ENCODE results near the gene TOPAZ1. TPM values are rescaled to one million over a fixed set of nuclear protein-coding genes. Genes with fewer than 3 reads are reported as not detected.

The TOPAZ1 gene
- polyA plus RNA-seq, 3 donors = not detected

GRCh38 chr3:44301746-44302145, 60.1 kb downstream of the TOPAZ1 start:
- Histone ChIP-seq H3K9ac (ENCODE audit: insufficient read depth, low read length, poor library complexity, severe bottlenecking) (no peak overlapping the region), H3K4me2 (replicated peaks; ENCODE audit: extremely low read depth, low read length, poor library complexity, severe bottlenecking) (no peak overlapping the region), H3K27ac (ENCODE audit: low read depth in 1 of 2, low read length in 2 of 2) (no peak overlapping the region), H2AFZ (ENCODE audit: insufficient read depth, low read depth, low read length, poor library complexity, severe bottlenecking) (no peak overlapping the region), H3K27me3 (ENCODE audit: control insufficient read depth in 2 of 2, insufficient read depth in 2 of 2, low read length in 2 of 2) (no peaks in the 10 kb centered on the region), H3K4me1 (ENCODE audit: control insufficient read depth in 1 of 2, insufficient read depth in 2 of 2, low read length in 2 of 2) (no peaks in the 10 kb centered on the region), H3K36me3 (replicated peaks in 1 of 2; ENCODE audit: control insufficient read depth in 1 of 2, insufficient read depth in 2 of 2, low read length in 2 of 2) (no peaks in the 10 kb centered on the region), H3K4me3 (replicated peaks in 1 of 3; ENCODE audit: low read depth in 2 of 3, low read length in 3 of 3) (no peak overlapping the region), H3K79me2 (ENCODE audit: insufficient read depth, low read length) (no peaks in the 10 kb centered on the region), H4K20me1 (ENCODE audit: insufficient read depth, low read length) (no peaks in the 10 kb centered on the region), H3K9me3 (replicated peaks in 1 of 2; ENCODE audit: control insufficient read depth in 1 of 2, insufficient read depth in 1 of 2, low read length in 2 of 2) (no peaks in the 10 kb centered on the region)
- intact Hi-C loops (cut with micrococcal nuclease) = no loop called here
- no peak overlapping the region for H3K4me3 Mint-ChIP-seq
- DNase-seq = no peak
- 83% methylated on average over 1 of the region's 3 CpGs for WGBS (ENCODE audit: insufficient coverage)
- peaks cover 0 to 4% (median 0%) of the 10 kb centered on the region in 7 donors for H3K9me3 Mint-ChIP-seq
- H3K27me3 Mint-ChIP-seq (ENCODE audit: low read depth in 3 of 3) = peaks cover 0 to 2% (median 0%) of the 10 kb centered on the region in 3 donors
- no peaks in the 10 kb centered on the region for H3K36me3 Mint-ChIP-seq
- no peaks in the 10 kb centered on the region for H3K4me1 Mint-ChIP-seq
- TF ChIP-seq, protein P1, sequence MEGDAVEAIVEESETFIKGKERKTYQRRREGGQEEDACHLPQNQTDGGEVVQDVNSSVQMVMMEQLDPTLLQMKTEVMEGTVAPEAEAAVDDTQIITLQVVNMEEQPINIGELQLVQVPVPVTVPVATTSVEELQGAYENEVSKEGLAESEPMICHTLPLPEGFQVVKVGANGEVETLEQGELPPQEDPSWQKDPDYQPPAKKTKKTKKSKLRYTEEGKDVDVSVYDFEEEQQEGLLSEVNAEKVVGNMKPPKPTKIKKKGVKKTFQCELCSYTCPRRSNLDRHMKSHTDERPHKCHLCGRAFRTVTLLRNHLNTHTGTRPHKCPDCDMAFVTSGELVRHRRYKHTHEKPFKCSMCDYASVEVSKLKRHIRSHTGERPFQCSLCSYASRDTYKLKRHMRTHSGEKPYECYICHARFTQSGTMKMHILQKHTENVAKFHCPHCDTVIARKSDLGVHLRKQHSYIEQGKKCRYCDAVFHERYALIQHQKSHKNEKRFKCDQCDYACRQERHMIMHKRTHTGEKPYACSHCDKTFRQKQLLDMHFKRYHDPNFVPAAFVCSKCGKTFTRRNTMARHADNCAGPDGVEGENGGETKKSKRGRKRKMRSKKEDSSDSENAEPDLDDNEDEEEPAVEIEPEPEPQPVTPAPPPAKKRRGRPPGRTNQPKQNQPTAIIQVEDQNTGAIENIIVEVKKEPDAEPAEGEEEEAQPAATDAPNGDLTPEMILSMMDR (IDR thresholded peaks at IDR 0.05) = no peak
- H3K27ac Mint-ChIP-seq = no peak overlapping the region

- no peak overlapping the region for H3K27ac Mint-ChIP-seq
- no peak overlapping the region for H3K9ac ChIP-seq (ENCODE audit: insufficient read depth, low read length, poor library complexity, severe bottlenecking)
- no peak overlapping the region for H2AFZ ChIP-seq (ENCODE audit: insufficient read depth, low read depth, low read length, poor library complexity, severe bottlenecking)
- no peaks in the 10 kb centered on the region for H3K4me1 ChIP-seq (ENCODE audit: control insufficient read depth in 1 of 2, insufficient read depth in 2 of 2, low read length in 2 of 2)
- TF ChIP-seq, protein P1 (IDR thresholded peaks at IDR 0.05) = no peak
- no peak overlapping the region for H3K4me3 ChIP-seq (replicated peaks in 1 of 3; ENCODE audit: low read depth in 2 of 3, low read length in 3 of 3)
- no peaks in the 10 kb centered on the region for H3K79me2 ChIP-seq (ENCODE audit: insufficient read depth, low read length)
- H3K4me3 Mint-ChIP-seq = no peak overlapping the region
- no peaks in the 10 kb centered on the region for H3K9me3 ChIP-seq (replicated peaks in 1 of 2; ENCODE audit: control insufficient read depth in 1 of 2, insufficient read depth in 1 of 2, low read length in 2 of 2)
- intact Hi-C loops (cut with micrococcal nuclease) = no loop called here
- H3K36me3 Mint-ChIP-seq = no peaks in the 10 kb centered on the region
- H3K27ac ChIP-seq (ENCODE audit: low read depth in 1 of 2, low read length in 2 of 2) = no peak overlapping the region
- H3K27me3 Mint-ChIP-seq (ENCODE audit: low read depth in 3 of 3) = no peaks in the 10 kb centered on the region
- H3K4me1 Mint-ChIP-seq = no peaks in the 10 kb centered on the region
- no peaks in the 10 kb centered on the region for H3K27me3 ChIP-seq (ENCODE audit: control insufficient read depth in 2 of 2, insufficient read depth in 2 of 2, low read length in 2 of 2)
- no peak overlapping the region for H3K4me2 ChIP-seq (replicated peaks; ENCODE audit: extremely low read depth, low read length, poor library complexity, severe bottlenecking)
- no peaks in the 10 kb centered on the region for H3K36me3 ChIP-seq (replicated peaks in 1 of 2; ENCODE audit: control insufficient read depth in 1 of 2, insufficient read depth in 2 of 2, low read length in 2 of 2)
- no peak for DNase-seq
- H3K9me3 Mint-ChIP-seq = no peaks in the 10 kb centered on the region
- no peaks in the 10 kb centered on the region for H4K20me1 ChIP-seq (ENCODE audit: insufficient read depth, low read length)
Measured at GRCh38 chr3:44309500-44309899, 67.8 kb downstream of the TOPAZ1 start.
